Fibroblast of skin of left biceps (primary cell): Measurements from ENCODE around the gene TNFRSF9.
"Not testable (repeated sequence)": the region's sequence is repeated elsewhere in the genome, so short reads cannot be mapped to it uniquely, and the experiment has no call there.

Experiments used
- DNase-seq, 2 experiments: peaks; one replicate each; pipeline ENCODE4 v3.0.0-alpha.2; 2013; ENCODE audit warnings: low read depth in 2 of 2

The TNFRSF9 gene

GRCh38 chr1:7961216-7962013 lies 20.8 kb upstream of the TNFRSF9 start, which contains the start of gene PARK7:
Gene PARK7, plus strand, starts transcription at chr1:7961711. Its CDS starts 1,075 bp downstream, at chr1:7962786.
- DNase-seq: peak; percentile 99

GRCh38 chr1:7960867-7961215 lies 20.2 kb upstream of the TNFRSF9 start:
- no peak for DNase-seq

- no peak for DNase-seq
Observed at GRCh38 chr1:7960165-7960564, 19.5 kb upstream of the TNFRSF9 start.

- no peak for DNase-seq
Observed at GRCh38 chr1:7956218-7957032, 15.8 kb upstream of the TNFRSF9 start.

GRCh38 chr1:7954683-7955082 lies 14.0 kb upstream of the TNFRSF9 start:
- DNase-seq: no peak

GRCh38 chr1:7953850-7954609 lies 13.4 kb upstream of the TNFRSF9 start:
- no peak for DNase-seq

- not testable (repeated sequence) for DNase-seq
Observed at GRCh38 chr1:7952791-7953190, 12.2 kb upstream of the TNFRSF9 start.

GRCh38 chr1:7948960-7949359 lies 8.3 kb upstream of the TNFRSF9 start:
- DNase-seq: peak; percentile 82

- no peak for DNase-seq
Observed at GRCh38 chr1:7943251-7943650, 2.6 kb upstream of the TNFRSF9 start.

- no peak for DNase-seq
Observed at GRCh38 chr1:7942214-7942921, 1.7 kb upstream of the TNFRSF9 start.

- DNase-seq: no peak
Observed at GRCh38 chr1:7941437-7941793, 776 bp upstream of the TNFRSF9 start.

- DNase-seq: no peak
Observed at GRCh38 chr1:7940034-7940433, 605 bp downstream of the TNFRSF9 start.

- no peak for DNase-seq
Observed at GRCh38 chr1:7938070-7938469, 2.6 kb downstream of the TNFRSF9 start.

GRCh38 chr1:7932524-7933138 lies 8.0 kb downstream of the TNFRSF9 start:
- no peak for DNase-seq

- no peak for DNase-seq
Observed at GRCh38 chr1:7931446-7931812, 9.2 kb downstream of the TNFRSF9 start.

- no peak for DNase-seq
Observed at GRCh38 chr1:7930645-7931445, 9.8 kb downstream of the TNFRSF9 start.

- DNase-seq: no peak
Observed at GRCh38 chr1:7929637-7930036, 11.0 kb downstream of the TNFRSF9 start.

- no peak for DNase-seq
Observed at GRCh38 chr1:7928247-7928646, 12.4 kb downstream of the TNFRSF9 start.

GRCh38 chr1:7927061-7927460 lies 13.6 kb downstream of the TNFRSF9 start:
- not testable (repeated sequence) for DNase-seq

GRCh38 chr1:7922301-7922700 lies 18.3 kb downstream of the TNFRSF9 start:
- no peak for DNase-seq
